AML-193 (cell line): ENCODE data around the gene ARID4B.
"Not testable (repeated sequence)": the region's sequence is repeated elsewhere in the genome, so short reads cannot be mapped to it uniquely, and the experiment has no call there.

Experiments
- DNase-seq, 2 experiments: peaks; one replicate each; lab custom pipeline; 2025; lab: John Stamatoyannopoulos, UW

ARID4B gene

DNA sequence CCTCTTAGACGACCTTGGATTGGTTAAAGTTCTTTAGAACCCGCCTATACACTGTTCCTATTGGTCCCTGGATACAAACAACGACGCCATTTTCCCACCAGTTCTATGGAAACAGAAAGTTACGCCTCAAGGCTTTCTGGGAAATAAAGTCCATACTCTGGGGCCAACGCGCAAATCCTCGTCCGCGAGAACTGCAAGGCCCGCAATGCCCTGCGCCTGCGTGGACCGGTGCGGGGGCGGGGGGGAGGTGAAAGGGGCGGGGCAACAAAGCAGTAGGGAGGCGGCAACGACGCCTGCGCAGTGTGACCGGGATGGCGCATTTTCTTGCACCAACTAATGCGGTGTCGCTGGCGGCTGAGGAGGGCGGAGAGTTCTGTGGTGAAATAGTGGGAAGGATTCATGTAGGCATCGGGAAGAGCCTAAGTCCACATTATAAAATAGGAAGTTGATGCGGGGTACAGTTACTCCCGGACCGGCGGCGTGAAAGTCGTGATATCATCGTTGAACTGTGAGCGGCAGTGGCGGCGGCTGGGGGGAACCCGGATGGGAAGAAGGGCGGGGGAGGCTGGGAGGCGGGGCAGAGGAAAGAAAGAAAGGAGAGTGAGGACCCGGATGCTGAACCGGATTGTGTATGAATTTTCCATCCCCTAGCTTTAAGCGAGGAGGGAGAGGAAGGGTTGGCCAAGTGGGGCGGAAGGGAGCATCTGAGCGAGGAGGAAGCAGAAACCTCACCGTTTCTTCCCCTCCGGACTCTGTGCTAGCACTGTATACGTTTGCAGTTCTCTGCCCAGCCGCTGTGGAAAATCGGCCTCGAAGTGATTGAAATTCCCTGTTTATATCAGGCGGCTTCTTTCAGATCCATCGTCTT, 526 bp upstream of the ARID4B start, which contains the start of gene GGPS1:
Gene GGPS1 (plus strand): TSS at position 300 of the 868 bp plus-strand sequence. CDS start 6,695 bp downstream, outside the sequence.
- DNase-seq = peak; percentile 99 to 100

- DNase-seq = peak; percentile 35 to 47
Measured at GRCh38 chr1:235326719-235327558, 1.0 kb downstream of the ARID4B start.

- DNase-seq = no peak
Measured at GRCh38 chr1:235325854-235326253, 2.1 kb downstream of the ARID4B start.

- DNase-seq = no peak
Measured at GRCh38 chr1:235325139-235325538, 2.8 kb downstream of the ARID4B start.

DNA sequence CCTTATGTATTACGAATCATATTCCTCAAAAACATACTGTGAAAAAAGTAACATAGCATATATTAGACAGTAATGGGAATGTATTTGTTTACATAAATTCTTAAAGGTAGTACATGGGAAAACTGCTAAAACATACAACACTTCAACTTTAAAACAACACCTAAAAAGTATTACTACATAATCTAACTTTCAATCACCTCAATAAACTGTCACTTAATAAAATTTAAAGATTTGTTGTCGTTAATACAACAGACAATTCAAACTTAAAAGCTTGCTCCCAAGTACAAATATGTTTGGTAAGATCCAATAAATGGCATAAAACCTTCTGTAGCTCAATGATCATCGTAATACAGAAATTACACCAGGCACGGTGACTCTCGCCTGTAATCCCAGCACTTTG, 3.7 kb downstream of the ARID4B start:
- DNase-seq = no peak

GRCh38 chr1:235320521-235321179, 7.3 kb downstream of the ARID4B start:
- no peak for DNase-seq

- DNase-seq = no peak
Measured at GRCh38 chr1:235319255-235319654, 8.7 kb downstream of the ARID4B start.

DNA sequence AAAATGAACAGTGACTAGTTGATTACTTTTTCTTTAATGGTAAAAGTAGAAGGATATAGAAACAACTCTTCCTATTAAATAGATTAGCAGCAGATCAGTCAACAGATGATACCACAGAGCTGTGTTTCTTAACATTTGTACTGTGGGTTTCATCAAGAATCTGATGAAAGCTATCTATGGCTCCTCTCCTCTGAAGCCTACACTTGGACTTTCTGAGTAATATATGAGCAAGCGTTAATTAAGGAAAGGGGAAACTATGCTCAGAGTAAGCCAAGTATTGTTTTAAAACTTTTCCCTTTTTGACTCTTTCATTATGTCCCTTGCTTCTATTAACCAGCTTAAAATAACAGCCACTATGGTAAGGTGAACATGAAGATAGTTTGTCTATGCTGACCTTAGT, 10.8 kb downstream of the ARID4B start:
- DNase-seq = no peak

DNA sequence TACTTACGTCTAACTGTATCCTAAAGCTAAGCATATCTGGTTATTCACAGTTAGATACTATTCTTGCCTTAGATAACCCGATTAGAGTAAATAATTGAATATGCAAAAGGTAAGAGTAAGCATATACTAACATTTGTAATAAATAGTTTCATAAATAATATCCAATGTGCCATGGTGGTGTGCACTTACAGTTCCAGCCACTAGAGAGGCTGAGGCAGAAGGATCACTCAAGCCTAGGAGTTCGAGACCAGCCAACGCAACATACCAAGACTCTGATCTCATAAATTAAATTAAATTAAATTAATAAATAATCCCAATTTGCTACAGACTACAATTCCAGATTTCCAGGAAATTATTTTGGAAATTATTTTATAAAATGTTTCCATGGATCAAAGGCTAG, 12.2 kb downstream of the ARID4B start:
- DNase-seq = no peak

GRCh38 chr1:235315173-235315572, 12.8 kb downstream of the ARID4B start:
- no peak for DNase-seq

DNA sequence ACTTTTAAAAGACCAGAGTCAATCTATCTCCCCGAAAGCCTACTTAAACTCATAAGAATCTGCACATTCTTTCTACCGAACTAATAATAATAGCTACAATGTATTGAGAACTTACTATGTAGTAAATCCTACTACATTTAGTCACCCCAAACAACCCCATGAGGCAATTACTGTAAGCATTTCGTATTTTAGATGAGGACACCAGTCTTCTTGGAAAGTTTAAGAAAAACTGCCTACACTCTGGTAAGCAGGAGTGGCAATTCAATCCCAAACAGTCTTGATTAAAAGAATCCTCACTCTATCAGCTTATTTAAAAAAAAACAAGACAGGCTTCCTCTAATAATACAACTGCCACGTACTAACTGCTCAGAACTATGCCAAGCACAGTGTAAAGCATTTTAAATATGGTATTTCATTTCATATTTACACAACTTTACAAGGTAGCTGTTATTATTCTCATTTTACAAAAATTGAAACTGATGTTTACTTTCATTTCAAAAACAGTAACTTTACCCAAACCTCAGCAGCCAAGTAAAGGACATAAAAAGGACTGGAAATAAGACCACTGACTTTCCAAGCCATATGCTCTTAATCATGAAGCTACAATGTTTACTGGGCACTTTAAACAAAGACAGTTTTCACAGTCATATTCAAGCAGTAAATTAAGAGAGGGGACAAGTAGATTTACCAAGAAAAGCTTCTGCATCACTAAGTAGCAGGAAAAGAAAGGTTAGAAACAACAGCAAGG, 13.9 kb downstream of the ARID4B start:
- DNase-seq = no peak

- no peak for DNase-seq
Measured at GRCh38 chr1:235313262-235313661, 14.7 kb downstream of the ARID4B start.

DNA sequence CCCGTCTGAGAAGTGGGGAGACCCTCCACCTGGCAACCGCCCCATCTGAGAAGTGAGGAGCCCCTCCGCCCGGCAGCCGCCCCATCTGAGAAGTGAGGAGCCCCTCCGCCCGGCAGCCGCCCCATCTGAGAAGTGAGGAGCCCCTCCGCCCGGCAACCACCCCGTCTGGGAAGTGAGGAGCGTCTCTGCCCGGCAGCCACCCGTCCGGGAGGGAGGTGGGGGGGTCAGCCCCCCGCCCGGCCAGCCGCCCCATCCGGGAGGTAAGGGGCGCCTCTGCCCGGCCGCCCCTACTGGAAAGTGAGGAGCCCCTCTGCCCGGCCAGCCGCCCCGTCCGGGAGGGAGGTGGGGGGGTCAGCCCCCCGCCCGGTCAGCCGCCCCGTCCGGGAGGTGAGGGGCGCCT, 18.8 kb downstream of the ARID4B start:
- DNase-seq = not testable (repeated sequence)

DNA sequence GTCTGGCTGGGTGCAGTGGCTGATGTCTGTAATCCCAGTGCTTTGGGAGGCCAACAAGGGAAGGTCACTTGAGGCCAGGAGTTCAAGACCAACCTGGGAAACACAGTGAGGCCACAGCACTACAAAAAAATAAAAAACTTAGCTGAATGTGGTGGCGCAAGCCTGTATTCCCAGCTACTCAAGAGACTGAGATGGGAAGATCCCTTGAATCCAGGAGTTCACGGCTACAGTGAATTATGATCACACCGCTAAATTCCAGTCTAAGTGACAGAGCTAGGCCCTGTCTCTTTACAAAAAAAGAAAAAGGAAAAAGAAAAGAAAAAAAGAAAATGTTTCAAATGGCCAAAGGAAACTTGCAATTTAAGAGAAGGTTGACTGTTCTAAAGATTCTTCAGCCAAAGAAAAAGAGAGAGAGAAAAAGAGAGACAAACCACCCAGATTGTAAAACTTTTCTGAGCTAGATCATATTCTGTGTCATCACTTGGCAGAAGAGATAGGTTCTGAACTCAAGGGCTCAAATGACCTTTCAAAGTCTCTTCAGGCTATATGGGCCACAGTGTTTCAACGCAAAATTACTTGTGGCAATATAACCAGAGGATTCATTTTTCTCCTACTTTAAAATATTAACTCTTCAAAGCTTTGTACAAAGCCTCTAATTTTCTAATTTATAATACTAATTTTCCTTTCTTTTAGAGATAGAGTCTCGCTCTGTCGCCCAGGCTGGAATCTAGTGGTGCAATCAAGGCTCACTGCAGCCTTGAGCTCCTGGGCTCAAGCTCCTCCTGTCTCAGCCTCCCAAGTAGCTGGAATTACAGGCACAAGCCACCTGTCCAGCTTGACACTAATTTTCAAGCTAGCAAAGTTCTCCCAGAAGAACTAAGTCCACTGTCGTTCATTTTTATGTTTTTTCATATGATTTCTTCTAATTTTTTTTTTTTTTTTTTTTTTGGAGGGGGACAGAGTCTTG, 20.5 kb downstream of the ARID4B start:
- no peak for DNase-seq

DNA sequence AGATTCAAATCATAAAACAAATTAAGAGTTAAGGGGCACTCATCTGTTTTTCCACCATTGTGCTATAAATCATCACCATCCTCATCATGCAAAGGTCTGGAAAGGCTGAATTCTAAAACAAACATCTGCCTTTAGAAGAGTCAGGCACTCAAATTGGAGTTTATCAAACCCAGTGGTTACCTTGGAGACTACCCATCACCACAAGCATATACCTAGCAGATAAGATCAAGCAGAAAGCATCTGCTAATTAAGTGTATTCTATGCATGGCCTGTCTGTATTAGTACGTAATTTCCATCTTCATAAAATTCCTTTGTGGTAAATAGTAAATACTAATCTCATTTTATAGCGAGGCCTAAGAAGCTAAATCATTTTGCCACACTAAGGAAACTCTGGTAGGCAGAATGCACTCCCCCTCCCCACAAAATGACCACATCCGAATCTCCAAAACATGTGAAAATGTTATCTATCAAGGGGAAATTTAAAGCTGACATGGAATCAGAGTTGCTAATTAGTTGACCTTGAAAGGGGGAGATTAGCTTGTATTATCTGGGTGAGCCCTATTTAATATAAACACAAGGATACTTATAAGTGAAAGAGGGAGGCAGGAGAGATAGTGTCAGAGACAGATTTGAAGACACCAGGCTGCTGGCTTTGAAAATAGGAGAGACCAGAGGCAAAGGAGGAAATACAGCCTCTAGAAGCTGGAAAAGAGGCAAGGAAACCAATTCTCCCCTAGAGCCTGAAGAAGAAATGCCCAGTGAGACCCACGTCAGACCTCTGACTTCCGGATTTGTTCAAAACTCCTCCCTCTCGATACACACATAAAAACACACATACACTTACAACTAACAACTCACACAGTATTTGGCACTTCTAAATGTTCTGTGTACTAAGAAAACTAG, 23.2 kb downstream of the ARID4B start:
- no peak for DNase-seq

- no peak for DNase-seq
Measured at GRCh38 chr1:235302143-235302542, 25.8 kb downstream of the ARID4B start.

DNA sequence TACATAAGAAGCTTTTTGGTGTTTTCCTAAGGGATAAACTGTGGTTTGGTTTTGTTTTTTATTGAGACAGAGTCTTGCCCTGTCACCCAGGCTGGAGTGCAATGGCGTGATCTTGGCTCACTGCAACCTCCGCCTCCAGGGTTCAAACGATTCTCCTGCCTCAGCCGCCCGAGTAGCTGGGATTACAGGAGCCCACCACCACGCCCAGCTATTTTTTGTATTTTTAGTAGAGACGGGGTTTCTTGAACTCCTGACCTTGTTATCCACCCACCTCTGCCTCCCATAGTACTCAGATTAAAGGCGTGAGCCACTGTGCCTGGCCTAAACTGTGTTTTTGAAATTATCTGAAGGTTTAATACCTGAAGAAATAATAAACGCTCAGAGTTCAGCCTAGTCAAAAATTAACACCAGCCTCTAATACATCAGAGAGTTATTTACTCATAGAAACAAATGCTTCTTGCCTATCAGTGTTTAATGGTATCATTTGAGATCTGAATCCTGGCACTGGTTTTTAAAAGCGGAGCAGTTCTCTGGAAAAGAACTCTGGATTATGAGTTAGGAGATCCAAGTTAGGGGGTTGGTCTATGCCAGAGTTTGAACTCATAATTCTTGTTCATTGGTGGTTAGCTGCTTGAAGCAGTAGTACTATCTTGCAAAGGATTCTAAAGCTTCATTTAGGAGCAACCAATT, 28.7 kb downstream of the ARID4B start:
- no peak for DNase-seq

DNA sequence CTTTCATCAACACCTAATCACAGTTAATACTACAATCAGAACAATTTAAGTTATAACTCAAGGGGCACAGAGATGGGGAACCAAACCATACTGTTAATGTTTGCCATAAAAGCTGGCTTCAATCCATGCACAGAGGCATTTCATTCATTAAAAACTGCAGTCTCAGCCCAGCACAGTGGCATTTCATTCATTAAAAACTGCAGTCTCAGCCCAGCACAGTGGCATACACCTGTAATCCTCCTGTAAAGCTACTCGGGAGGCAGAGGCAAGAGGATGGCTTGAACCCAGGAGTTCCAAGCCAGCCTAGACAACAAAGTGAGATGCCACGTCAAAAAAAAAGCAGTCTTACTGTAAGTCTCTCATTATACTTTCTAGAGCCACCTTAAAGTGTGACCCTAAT, 29.2 kb downstream of the ARID4B start:
- DNase-seq = no peak

GRCh38 chr1:235297579-235297978, 30.4 kb downstream of the ARID4B start:
- DNase-seq = no peak
